Transverse colon (tissue), 4 donors: ENCODE measurements around the gene PYGO2. TPM values are rescaled to one million over a fixed set of nuclear protein-coding genes. Genes with fewer than 3 reads are reported as not detected.

Experiments used
- DNase-seq: peaks from one replicate; pipeline ENCODE4 v3.0.0-alpha.2; 2019
- H3K27ac ChIP-seq, 4 donors: fragments of 200-600 bp; sonication (generic); 2 replicates each; pipeline ENCODE4 v1.5.1; 2016 to 2018; ENCODE audit warnings: inconsistent platforms in 4 of 4
- H3K27me3 ChIP-seq: fragments of 200-600 bp; sonication (generic); 2 replicates; pipeline ENCODE4 v1.5.1; 2017; ENCODE audit warnings: inconsistent platforms
- H3K36me3 ChIP-seq, 4 donors: fragments of 200-600 bp; sonication (generic); 2 replicates each; pipeline ENCODE4 v1.5.1; 2017 to 2019; ENCODE audit warnings: inconsistent platforms in 4 of 4
- H3K4me1 ChIP-seq, 4 donors: fragments of 200-600 bp; sonication (generic); 2 replicates each; pipeline ENCODE4 v1.5.1; 2017 to 2020; ENCODE audit warnings: inconsistent platforms in 4 of 4
- H3K4me3 ChIP-seq, 4 donors: fragments of 200-600 bp; sonication (generic); 1 replicate in 1 of 4; 2 replicates in 3 of 4; pipeline versions ENCODE4 v1.5.1 to v1.6.1; 2017 to 2019; ENCODE audit warnings: inconsistent platforms in 4 of 4
- H3K9me3 ChIP-seq, 2 donors: fragments of 200-600 bp; sonication (generic); 2 replicates each; pipeline ENCODE4 v1.5.1; 2017 to 2019; ENCODE audit warnings: inconsistent platforms in 2 of 2
- EP300 ChIP-seq: sonication (generic); formaldehyde crosslinking; IDR thresholded peaks from one replicate; pipeline ENCODE4 v1.6.1; 2017; ENCODE audit warnings: antibody characterized with exemption, low read depth
- POLR2A ChIP-seq: fragments of 450-650 bp; IDR thresholded peaks from one replicate; pipeline ENCODE4 v1.6.1; 2016; ENCODE audit warnings: antibody characterized with exemption, mild to moderate bottlenecking, moderate library complexity
- POLR2AphosphoS5 ChIP-seq, 3 donors: sonication (generic); formaldehyde crosslinking; IDR thresholded peaks; one replicate each; pipeline ENCODE4 v1.6.1; 2016; ENCODE audit warnings: antibody characterized with exemption in 3 of 3
- WGBS, 2 donors: methylation state at CpG; one replicate each; pipeline ENCODE4 v1.1.5; 2018; ENCODE audit warnings: low coverage in 1 of 2; 5-methylcytosine and 5-hydroxymethylcytosine counted together
- in situ Hi-C, 4 donors: fragments of 200-750 bp; cut with MboI; loops; one replicate each; pipeline versions ENCODE4 v1.15.0 to v1.15.1; 2017; ENCODE audit warnings: low sequenced_read_pairs in 3 of 4, low pct_ligation_motif_present in 1 of 4, low pct_unique_long_range_greater_than_20kb in 1 of 4
- intact Hi-C: fragments of 100-400 bp; cut with DNase I; formaldehyde crosslinking; loops from one replicate; pipeline ENCODE4 v1.15.1; 2023; ENCODE audit warnings: low total_unique reads
- total RNA-seq, 4 donors: library from RNA; depleted of rRNA; stranded (reverse); fragments of >200 nt; gene quantifications; one replicate each; pipeline ENCODE4 v1.1.0, GENCODE V29; 2016
- TF ChIP-seq, protein P1 (sequence below), 5 experiments: fragments of 200-600 bp in 3 of 5; fragments of 450-650 bp in 2 of 5; sonication (generic) in 3 of 5; IDR thresholded peaks; 1 replicate in 2 of 5; 2 replicates in 3 of 5; pipeline ENCODE4 v1.5.1; 2016 to 2017; ENCODE audit warnings: antibody characterized with exemption in 5 of 5, inconsistent platforms in 3 of 5, mild to moderate bottlenecking in 2 of 5, moderate library complexity in 1 of 5

Gene PYGO2
- 10 to 100 TPM; 23.3 to 63.7 (median 29.0) TPM for total RNA-seq

- TF ChIP-seq EP300 (no peak), POLR2AphosphoS5 (IDR thresholded peaks at IDR 0.05) (peak; percentile 85 to 92 (median 91)), POLR2A (peak; percentile 89)
- TF ChIP-seq, protein P1, sequence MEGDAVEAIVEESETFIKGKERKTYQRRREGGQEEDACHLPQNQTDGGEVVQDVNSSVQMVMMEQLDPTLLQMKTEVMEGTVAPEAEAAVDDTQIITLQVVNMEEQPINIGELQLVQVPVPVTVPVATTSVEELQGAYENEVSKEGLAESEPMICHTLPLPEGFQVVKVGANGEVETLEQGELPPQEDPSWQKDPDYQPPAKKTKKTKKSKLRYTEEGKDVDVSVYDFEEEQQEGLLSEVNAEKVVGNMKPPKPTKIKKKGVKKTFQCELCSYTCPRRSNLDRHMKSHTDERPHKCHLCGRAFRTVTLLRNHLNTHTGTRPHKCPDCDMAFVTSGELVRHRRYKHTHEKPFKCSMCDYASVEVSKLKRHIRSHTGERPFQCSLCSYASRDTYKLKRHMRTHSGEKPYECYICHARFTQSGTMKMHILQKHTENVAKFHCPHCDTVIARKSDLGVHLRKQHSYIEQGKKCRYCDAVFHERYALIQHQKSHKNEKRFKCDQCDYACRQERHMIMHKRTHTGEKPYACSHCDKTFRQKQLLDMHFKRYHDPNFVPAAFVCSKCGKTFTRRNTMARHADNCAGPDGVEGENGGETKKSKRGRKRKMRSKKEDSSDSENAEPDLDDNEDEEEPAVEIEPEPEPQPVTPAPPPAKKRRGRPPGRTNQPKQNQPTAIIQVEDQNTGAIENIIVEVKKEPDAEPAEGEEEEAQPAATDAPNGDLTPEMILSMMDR (IDR thresholded peaks at IDR 0.05) = peak in 4 of 5 experiments; percentile 35 to 83 (median 64)
- WGBS, 2 donors = 0% methylated on average over 20 of the region's 93 CpGs; no CpG with 5 or more reads in 1 of the 2 donors
- Histone ChIP-seq H3K4me1 (peaks cover 9 to 42% (median 31%) of the 10 kb centered on the region in 4 donors), H3K27me3 (no peaks in the 10 kb centered on the region), H3K27ac (peak within 1 kb of the TSS; percentile 95 to 99 (median 96)), H3K9me3 (no peaks in the 10 kb centered on the region), H3K36me3 (peaks cover 0 to 22% (median 10%) of the 10 kb centered on the region in 4 donors), H3K4me3 (peak within 1 kb of the TSS; percentile 62 to 95 (median 78))
- in situ Hi-C loops (loop anchor here in 3 of 4 donors (25.0 kb wide), 1 partner anchor 101 kb away; the partner anchor contains the start of genes ADAM15 (in 3 of the 3) and EFNA4 (in 3 of the 3)), intact Hi-C loops (no loop called here)
- peak; percentile 87 for DNase-seq
Measured at GRCh38 chr1:154961207-154962155, at the start of gene PYGO2. Gene PYGO2 (minus strand): TSS chr1:154961782. CDS start chr1:154961576, 206 bp downstream.

DNA sequence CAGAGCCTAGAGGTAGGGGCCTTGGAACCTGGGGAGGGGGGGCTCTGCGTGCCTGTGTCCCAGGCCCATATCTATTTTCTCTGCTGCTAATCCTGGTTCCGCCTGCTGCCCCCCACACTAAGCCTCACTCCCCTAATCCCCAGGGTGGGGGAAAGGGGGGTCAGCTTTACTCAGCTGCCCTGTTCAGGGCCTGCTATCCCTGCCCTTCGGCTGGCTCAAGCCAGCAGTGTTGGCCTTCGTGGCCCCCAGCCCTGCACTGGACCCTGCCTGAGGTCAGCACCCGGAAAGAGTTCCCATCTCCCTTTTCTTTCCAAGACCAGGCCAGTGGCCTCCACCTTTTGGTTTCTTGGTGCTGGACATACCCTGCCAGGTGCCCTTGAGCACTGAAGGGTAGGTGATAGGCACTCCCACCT lies 49.4 kb upstream of the PYGO2 start:
- no peak for TF ChIP-seq POLR2AphosphoS5 (IDR thresholded peaks at IDR 0.05)
- no peak for TF ChIP-seq EP300
- TF ChIP-seq, protein P1 (IDR thresholded peaks at IDR 0.05) = no peak
- no peak for TF ChIP-seq POLR2A
- Histone ChIP-seq H3K27ac (peak overlapping the region; percentile 96 to 100 (median 98)), H3K4me1 (peaks cover 35 to 87% (median 74%) of the 10 kb centered on the region in 4 donors), H3K36me3 (peaks cover 0 to 12% (median 2%) of the 10 kb centered on the region in 4 donors), H3K4me3 (peak overlapping the region in 1 of 4 donors; percentile 56), H3K27me3 (no peaks in the 10 kb centered on the region), H3K9me3 (no peaks in the 10 kb centered on the region)
- no peak for DNase-seq
- 76 to 79% methylated on average over 2 to 5 of the region's 5 CpGs for WGBS, 2 donors
- intact Hi-C loops = no loop called here
- in situ Hi-C loops = no loop called here

DNA sequence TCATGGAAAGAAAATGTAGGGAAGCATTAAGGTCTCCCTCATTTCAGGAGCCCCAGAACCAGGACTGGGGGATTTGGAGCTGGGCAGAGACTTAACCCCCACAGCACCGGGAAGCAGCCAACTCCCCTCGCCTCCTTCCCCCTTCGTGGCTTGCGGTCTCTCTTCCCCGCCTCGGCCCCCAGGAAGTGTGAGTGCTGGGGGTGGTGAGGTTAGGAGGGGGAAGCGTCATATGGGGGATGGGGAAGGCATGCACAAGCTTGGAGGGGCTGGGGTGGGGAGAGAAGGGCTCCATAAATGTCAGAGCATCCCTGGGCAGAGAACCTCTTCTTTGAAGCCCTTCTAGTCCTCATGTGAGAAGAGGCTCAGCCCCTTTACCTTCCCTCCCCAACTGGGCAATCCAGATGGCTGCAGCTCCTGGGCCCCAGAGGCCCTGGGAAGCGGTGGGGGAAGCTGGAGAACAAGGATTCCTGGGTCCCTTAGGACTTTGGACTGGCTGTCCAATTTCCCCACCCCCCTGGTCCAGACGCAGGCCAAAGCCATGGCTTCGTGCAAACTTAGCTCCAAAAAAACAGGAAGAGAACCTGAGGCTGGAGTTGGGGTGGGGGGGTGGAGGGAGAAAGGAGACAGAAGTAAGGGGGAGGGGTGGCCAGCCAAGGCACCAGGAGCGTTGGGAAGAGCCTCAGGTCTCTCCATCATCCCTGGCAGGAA lies 48.8 kb upstream of the PYGO2 start:
- H3K4me3 ChIP-seq = peak overlapping the region in 2 of 4 donors; percentile 23 to 56
- intact Hi-C loops (no loop called here), in situ Hi-C loops (no loop called here)
- H3K27me3 ChIP-seq = no peaks in the 10 kb centered on the region
- no peak for DNase-seq
- 22 to 42% methylated on average over 7 to 10 of the region's 11 CpGs for WGBS, 2 donors
- peaks cover 0 to 10% (median 2%) of the 10 kb centered on the region in 4 donors for H3K36me3 ChIP-seq
- TF ChIP-seq POLR2A = no peak
- no peak for TF ChIP-seq EP300
- TF ChIP-seq POLR2AphosphoS5 (IDR thresholded peaks at IDR 0.05) = no peak
- TF ChIP-seq, protein P1 (IDR thresholded peaks at IDR 0.05) = no peak
- peak overlapping the region; percentile 96 to 100 (median 98) for H3K27ac ChIP-seq
- no peaks in the 10 kb centered on the region for H3K9me3 ChIP-seq
- H3K4me1 ChIP-seq = peaks cover 41 to 88% (median 80%) of the 10 kb centered on the region in 4 donors
